Activated T-helper 17 cell treated with anti-CD3 and anti-CD28 coated beads, Interleukin-2, amount 50 U/mL, for 72 hours (primary cell): ENCODE results near the gene PAK6. TPM values are rescaled to one million over a fixed set of nuclear protein-coding genes. Genes with fewer than 3 reads are reported as not detected.

Source experiments
- ATAC-seq: fragments of 150-1000 bp; cut with Tn5 transposase; replicated peaks from 2 replicates; pipeline ENCODE4 v1.10.0; 2021; ENCODE audit warnings: mild to moderate bottlenecking, moderate library complexity
- H3K27ac Mint-ChIP-seq: one replicate; pipeline ENCODE4 v1.8.0; 2022; ENCODE audit warnings: mixed read lengths
- H3K27me3 Mint-ChIP-seq: one replicate; pipeline ENCODE4 v1.8.0; 2022; ENCODE audit warnings: mixed read lengths
- H3K36me3 Mint-ChIP-seq: one replicate; pipeline ENCODE4 v1.8.0; 2022; ENCODE audit warnings: low read depth, mild to moderate bottlenecking, mixed read lengths
- H3K4me1 Mint-ChIP-seq: one replicate; pipeline ENCODE4 v1.8.0; 2022; ENCODE audit warnings: mixed read lengths
- H3K4me3 Mint-ChIP-seq: one replicate; pipeline ENCODE4 v1.8.0; 2022; ENCODE audit warnings: mild to moderate bottlenecking, mixed read lengths
- H3K9me3 Mint-ChIP-seq: one replicate; pipeline ENCODE4 v1.8.0; 2022; ENCODE audit warnings: mixed read lengths
- total RNA-seq, 2 donors: library from RNA; stranded (reverse); gene quantifications; one replicate each; pipeline ENCODE4 v1.2.3, GENCODE V29; 2022

The PAK6 gene
- 1 to 10 TPM in 1 of 2 donors, under 1 TPM in 1; 0.42 to 1.4 TPM for total RNA-seq

- H3K27me3 Mint-ChIP-seq: peaks cover 14% of the 10 kb centered on the region
- peaks cover 5% of the 10 kb centered on the region for H3K4me1 Mint-ChIP-seq
- peak within 1 kb of the TSS; percentile 31 for H3K4me3 Mint-ChIP-seq
- ATAC-seq: peak; percentile 90
- no peaks in the 10 kb centered on the region for H3K36me3 Mint-ChIP-seq
- no peak within 1 kb of the TSS for H3K27ac Mint-ChIP-seq
- H3K9me3 Mint-ChIP-seq: no peaks in the 10 kb centered on the region
Observed at GRCh38 chr15:40238532-40239403, at the start of gene PAK6. PAK6 (plus strand) TSS chr15:40239063; CDS start chr15:40264786, 25,723 bp downstream.

- Mint-ChIP-seq H3K4me1 (no peaks in the 10 kb centered on the region), H3K9me3 (no peaks in the 10 kb centered on the region), H3K27me3 (no peaks in the 10 kb centered on the region), H3K36me3 (peaks cover 43% of the 10 kb centered on the region), H3K27ac (no peak overlapping the region), H3K4me3 (no peak overlapping the region)
- ATAC-seq: no peak
Observed at GRCh38 chr15:40190591-40190990, 48.3 kb upstream of the PAK6 start.

DNA sequence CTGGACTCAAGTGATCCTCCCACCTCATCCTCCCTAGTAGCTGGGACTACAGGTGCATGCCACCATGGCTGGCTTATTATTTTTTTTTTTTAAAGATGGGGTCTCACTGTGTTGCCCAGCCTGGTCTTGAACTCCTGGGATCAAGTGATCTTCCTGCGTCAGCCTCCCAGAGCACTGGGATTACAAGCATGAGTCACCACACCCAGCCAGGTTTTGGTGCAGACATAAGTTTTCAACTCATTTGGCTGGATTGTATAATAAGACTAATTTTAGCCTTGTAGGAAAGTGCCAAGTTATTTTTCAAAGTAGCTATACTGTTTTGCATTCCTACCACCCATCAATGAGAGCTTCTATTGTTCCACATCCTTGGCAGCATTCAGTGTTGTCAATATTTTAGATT, 45.9 kb upstream of the PAK6 start:
- no peaks in the 10 kb centered on the region for H3K9me3 Mint-ChIP-seq
- H3K36me3 Mint-ChIP-seq: peaks cover 55% of the 10 kb centered on the region
- no peak for ATAC-seq
- no peak overlapping the region for H3K4me3 Mint-ChIP-seq
- no peak overlapping the region for H3K27ac Mint-ChIP-seq
- no peaks in the 10 kb centered on the region for H3K27me3 Mint-ChIP-seq
- H3K4me1 Mint-ChIP-seq: peaks cover 14% of the 10 kb centered on the region

DNA sequence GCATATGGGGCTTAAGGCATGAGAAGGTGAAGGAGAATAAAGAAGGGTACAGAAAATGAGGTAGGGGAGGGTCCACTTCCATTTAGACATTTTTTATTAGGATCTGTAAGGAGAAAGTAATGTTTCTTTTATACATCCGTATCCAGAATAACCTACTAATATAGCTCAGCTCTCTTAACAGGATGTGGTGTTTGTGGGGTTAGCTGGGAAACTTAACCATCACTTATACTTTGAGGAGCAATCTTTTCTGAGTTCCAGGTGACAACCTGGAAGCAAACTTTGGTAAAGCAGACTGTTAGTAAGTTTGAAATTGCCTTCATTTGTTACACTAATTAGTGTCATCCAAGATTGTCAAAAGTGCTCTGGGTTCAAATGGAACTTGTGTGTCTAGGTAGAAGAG, 41.4 kb upstream of the PAK6 start:
- H3K4me3 Mint-ChIP-seq: peak overlapping the region; percentile 27

DNA sequence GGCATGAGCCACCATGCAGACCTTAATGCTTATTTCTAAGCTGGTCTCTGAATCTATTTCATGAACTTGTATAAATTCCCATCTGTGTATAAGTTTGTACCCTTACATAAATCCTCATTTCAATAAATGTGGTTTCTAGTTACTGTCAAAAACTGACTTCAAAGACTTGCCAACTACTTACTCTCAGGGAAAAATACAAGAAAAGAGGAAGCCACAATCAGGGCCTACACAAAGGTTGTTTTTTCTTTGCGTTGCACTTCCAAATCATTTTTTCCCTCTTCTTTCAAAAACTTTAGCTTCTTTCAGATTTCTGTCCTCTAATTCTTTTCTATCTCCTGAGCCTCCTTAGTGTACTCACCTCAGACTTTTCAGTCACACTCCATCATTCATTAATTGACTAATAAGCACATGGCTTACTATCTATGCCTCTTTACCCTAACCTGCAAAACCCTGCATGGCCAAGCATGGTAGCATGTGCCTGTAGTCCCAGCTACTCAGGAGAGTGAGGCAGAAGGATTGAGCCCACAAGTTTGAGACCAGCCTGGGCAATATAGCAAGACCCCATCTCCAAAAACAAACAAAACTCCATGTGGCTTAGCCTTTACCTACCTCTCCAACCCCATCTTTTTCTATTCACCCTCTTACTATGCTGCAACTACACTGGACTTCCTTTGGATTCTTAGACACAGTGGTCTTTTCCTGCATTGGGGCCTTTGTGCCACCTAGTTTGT, 40.3 kb upstream of the PAK6 start:
- Mint-ChIP-seq H3K9me3 (no peaks in the 10 kb centered on the region), H3K27me3 (no peaks in the 10 kb centered on the region), H3K4me1 (peaks cover 27% of the 10 kb centered on the region), H3K4me3 (no peak overlapping the region), H3K27ac (peak overlapping the region; percentile 71), H3K36me3 (peaks cover 61% of the 10 kb centered on the region)
- ATAC-seq: no peak

More for the DNA sequence above, 41.4 kb upstream of the PAK6 start:
- Mint-ChIP-seq H3K27ac (peak overlapping the region; percentile 67), H3K9me3 (no peaks in the 10 kb centered on the region), H3K36me3 (peaks cover 59% of the 10 kb centered on the region), H3K27me3 (no peaks in the 10 kb centered on the region), H3K4me1 (peaks cover 27% of the 10 kb centered on the region)
- ATAC-seq: peak; percentile 56

DNA sequence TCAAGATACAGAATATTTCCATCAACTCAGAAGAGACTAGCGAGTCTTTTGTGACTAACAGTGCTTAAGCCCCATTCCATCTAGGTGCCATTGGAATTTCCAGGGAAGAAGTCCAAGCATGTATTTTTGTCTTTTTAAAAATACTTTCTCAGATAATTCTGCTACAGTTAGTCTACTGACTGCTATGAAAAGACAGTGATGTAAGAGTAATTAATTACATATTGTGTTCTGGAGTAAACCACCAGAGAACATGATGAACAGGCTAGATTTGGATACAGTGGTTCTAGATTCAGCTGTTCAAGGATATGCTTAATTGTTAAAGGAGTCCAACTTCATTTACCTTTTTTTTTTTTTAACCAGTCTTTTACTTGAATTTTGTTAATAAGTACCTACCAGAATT, 34.8 kb upstream of the PAK6 start:
- H3K27ac Mint-ChIP-seq: no peak overlapping the region
- peaks cover 54% of the 10 kb centered on the region for H3K36me3 Mint-ChIP-seq
- H3K9me3 Mint-ChIP-seq: no peaks in the 10 kb centered on the region
- no peak for ATAC-seq
- H3K4me1 Mint-ChIP-seq: peaks cover 5% of the 10 kb centered on the region
- H3K4me3 Mint-ChIP-seq: no peak overlapping the region
- no peaks in the 10 kb centered on the region for H3K27me3 Mint-ChIP-seq

DNA sequence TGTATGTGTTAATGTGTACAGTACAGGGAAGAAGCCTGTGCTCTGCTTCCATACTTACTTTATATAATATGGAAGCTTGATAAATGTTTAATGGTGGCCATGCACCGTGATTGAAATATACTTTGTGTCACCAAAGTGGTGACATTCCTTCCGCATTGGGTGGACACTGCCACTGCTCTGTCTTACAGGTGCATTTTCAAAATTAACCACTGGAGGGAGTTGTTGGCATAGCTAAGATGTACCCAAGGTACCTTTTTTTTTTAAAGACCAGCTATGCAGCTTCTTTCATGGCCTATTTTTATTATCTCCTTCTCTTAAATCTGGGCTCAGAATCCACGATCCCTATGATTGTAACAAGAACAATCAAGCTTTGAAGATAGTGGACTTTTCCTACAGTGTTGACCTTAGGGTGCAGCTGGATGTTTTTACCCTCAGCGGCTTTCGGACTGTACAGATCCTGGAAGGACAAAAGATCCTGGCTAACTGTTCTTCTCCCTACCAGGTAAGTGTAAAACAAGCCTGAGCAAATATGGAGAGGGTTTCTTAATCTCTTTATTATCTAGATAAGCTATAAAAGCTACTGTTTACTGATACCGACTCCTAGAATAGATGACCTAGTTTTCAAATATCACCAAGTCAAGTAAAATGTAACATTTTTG, 21.6 kb upstream of the PAK6 start:
- no peaks in the 10 kb centered on the region for H3K27me3 Mint-ChIP-seq
- peak; percentile 86 for ATAC-seq
- H3K36me3 Mint-ChIP-seq: peaks cover 44% of the 10 kb centered on the region
- H3K4me1 Mint-ChIP-seq: no peaks in the 10 kb centered on the region
- H3K27ac Mint-ChIP-seq: no peak overlapping the region
- no peaks in the 10 kb centered on the region for H3K9me3 Mint-ChIP-seq
- H3K4me3 Mint-ChIP-seq: no peak overlapping the region

- H3K27me3 Mint-ChIP-seq: no peaks in the 10 kb centered on the region
- no peaks in the 10 kb centered on the region for H3K9me3 Mint-ChIP-seq
- H3K36me3 Mint-ChIP-seq: peaks cover 32% of the 10 kb centered on the region
- H3K27ac Mint-ChIP-seq: peak overlapping the region; percentile 34
- no peaks in the 10 kb centered on the region for H3K4me1 Mint-ChIP-seq
- no peak overlapping the region for H3K4me3 Mint-ChIP-seq
- no peak for ATAC-seq
Observed at GRCh38 chr15:40219801-40220200, 19.1 kb upstream of the PAK6 start.

- Mint-ChIP-seq H3K4me1 (peaks cover 5% of the 10 kb centered on the region), H3K36me3 (peaks cover 31% of the 10 kb centered on the region), H3K9me3 (no peaks in the 10 kb centered on the region), H3K27me3 (no peaks in the 10 kb centered on the region), H3K27ac (no peak overlapping the region), H3K4me3 (no peak overlapping the region)
- ATAC-seq: no peak
Observed at GRCh38 chr15:40222131-40222530, 16.7 kb upstream of the PAK6 start.

DNA sequence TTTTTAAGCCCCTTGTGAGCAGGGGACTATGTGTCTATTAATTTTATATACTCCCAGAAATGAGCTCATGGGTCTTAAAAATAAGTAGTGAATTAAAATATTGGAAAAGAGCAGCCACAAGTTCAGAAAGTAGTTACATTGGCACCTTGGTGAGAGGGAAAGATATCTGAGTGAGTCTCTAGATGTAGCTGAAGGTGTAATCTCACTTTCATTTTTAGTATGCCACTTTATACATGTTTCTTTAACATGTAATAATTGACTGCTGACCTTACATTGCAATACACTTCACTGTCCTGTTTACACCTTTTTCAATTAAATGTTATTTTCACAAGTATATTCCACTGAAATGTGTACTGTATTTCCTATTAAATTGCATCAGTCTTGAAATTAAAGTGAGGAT, 12.1 kb upstream of the PAK6 start:
- peak; percentile 59 for ATAC-seq
- Mint-ChIP-seq H3K27me3 (no peaks in the 10 kb centered on the region), H3K4me1 (peaks cover 5% of the 10 kb centered on the region), H3K9me3 (no peaks in the 10 kb centered on the region), H3K36me3 (peaks cover 1% of the 10 kb centered on the region), H3K4me3 (no peak overlapping the region), H3K27ac (peak overlapping the region; percentile 75)

- H3K4me3 Mint-ChIP-seq: no peak overlapping the region
- H3K9me3 Mint-ChIP-seq: no peaks in the 10 kb centered on the region
- H3K27me3 Mint-ChIP-seq: no peaks in the 10 kb centered on the region
- no peaks in the 10 kb centered on the region for H3K36me3 Mint-ChIP-seq
- H3K4me1 Mint-ChIP-seq: peaks cover 5% of the 10 kb centered on the region
- no peak for ATAC-seq
- no peak overlapping the region for H3K27ac Mint-ChIP-seq
Observed at GRCh38 chr15:40229316-40229715, 9.5 kb upstream of the PAK6 start.

GRCh38 chr15:40229956-40230355, 8.9 kb upstream of the PAK6 start:
- no peak overlapping the region for H3K27ac Mint-ChIP-seq
- no peak overlapping the region for H3K4me3 Mint-ChIP-seq
- H3K36me3 Mint-ChIP-seq: no peaks in the 10 kb centered on the region
- no peaks in the 10 kb centered on the region for H3K9me3 Mint-ChIP-seq
- H3K4me1 Mint-ChIP-seq: peaks cover 5% of the 10 kb centered on the region
- no peaks in the 10 kb centered on the region for H3K27me3 Mint-ChIP-seq
- no peak for ATAC-seq

DNA sequence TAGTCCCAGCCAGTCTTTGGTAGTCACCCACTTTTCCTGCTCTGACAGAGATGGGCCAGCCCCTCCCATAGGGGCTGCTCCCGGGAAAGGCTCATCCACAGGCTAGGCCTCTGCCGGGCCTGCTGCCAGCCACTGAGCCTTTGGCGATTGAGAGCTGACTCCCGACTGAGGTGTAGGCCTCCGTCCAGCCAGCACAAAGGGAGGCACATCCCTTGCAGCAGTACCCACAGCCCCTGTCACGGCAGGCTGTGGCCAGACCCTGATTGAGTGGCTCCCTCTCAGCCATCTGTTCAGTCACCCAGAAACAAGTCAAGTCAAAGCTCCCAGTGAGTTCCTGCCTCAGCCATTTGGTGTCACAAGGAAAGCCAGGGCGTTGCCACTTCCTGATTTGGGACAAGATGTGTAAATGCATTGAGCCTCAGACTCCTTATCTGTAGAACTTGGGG, 6.2 kb upstream of the PAK6 start:
- ATAC-seq: no peak
- Mint-ChIP-seq H3K4me1 (no peaks in the 10 kb centered on the region), H3K27ac (no peak overlapping the region), H3K27me3 (peaks cover under 1% of the 10 kb centered on the region), H3K9me3 (no peaks in the 10 kb centered on the region), H3K4me3 (no peak overlapping the region), H3K36me3 (no peaks in the 10 kb centered on the region)

DNA sequence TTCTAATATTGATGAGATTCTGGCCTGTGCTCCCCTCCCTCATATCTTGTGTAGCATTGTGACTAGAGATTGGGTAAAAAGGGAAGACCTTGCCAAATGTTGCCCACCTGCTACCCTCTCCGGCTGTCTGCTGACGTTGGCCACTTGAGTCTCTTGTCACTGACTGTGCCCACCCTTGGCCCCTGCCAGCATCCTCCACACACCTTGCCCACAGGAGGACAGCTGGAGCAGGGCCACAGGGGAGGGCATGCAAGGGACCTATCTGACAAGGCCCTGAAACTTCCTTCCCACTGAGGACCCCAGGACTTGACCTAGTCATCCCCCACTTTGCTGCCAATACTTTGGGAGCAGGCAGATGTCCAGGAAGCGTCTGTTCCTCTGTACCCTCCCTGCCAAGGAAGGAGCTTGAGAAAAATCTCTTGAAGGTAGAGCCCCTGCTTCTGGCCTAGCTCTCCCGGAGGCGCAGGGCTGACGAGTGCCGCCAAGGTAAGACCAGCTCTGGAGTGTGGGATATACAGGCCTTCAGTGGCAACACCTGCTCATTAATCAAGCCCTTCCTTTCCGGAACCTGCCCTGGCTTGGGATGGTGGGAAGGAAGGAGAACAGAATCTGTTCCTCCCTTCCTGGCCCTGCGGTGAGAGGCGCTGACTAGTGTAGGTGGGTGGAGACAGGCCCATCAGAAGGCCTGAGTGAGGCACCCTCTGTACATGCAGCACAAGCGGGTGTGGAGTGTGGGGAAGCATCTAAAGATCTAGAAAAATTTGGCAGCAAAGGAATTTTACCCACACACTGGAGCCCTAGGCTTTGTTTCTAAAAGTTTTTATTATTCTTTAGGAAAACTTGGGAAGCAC, 4.9 kb upstream of the PAK6 start:
- no peak overlapping the region for H3K27ac Mint-ChIP-seq
- no peaks in the 10 kb centered on the region for H3K36me3 Mint-ChIP-seq
- ATAC-seq: no peak
- H3K4me3 Mint-ChIP-seq: no peak overlapping the region
- no peaks in the 10 kb centered on the region for H3K4me1 Mint-ChIP-seq
- no peaks in the 10 kb centered on the region for H3K9me3 Mint-ChIP-seq
- H3K27me3 Mint-ChIP-seq: peaks cover 8% of the 10 kb centered on the region
